ENCODE measurements around the gene AUTS2.

DNA sequence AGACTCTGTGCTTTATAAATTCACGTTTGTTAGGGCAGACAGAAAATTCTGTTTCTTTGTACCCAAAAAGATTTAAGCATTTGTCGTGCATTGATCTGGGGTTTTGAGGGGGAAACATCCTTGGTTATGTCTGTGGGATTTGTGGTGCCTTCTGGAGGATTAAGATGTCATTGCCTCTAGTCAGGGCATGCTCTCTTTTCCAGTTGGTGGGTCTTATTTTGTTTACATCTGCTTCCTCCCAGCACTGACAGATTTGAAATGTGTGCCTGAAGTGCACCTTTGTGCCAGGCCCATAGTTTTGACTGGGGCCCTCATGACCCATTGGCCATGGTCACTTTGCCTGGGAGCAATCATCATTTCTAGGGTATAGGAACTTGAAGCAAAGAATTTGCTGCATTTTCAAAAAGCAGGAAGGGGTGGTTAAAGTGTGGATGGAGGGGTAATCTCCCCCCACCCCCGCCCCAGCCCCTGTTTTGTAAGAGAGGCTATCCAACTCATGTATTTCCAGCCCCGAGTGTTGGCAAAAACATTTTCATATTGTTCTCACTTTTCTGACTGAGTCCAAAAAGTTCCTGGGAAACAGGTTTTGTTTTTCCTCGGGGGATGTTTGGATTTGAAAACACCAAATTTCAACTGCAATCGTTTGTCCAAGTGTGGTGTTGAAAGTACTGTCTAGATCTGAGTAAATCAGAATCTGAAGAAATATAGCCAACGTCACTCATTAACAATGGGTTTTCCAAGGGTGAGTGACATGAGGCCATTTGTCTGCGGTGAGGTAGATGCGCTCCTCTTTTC is 1145.5 kb downstream of the AUTS2 start:
- no peak for TF ChIP-seq POLR2A (IDR thresholded peaks at IDR 0.05)
- TF ChIP-seq, protein P1, sequence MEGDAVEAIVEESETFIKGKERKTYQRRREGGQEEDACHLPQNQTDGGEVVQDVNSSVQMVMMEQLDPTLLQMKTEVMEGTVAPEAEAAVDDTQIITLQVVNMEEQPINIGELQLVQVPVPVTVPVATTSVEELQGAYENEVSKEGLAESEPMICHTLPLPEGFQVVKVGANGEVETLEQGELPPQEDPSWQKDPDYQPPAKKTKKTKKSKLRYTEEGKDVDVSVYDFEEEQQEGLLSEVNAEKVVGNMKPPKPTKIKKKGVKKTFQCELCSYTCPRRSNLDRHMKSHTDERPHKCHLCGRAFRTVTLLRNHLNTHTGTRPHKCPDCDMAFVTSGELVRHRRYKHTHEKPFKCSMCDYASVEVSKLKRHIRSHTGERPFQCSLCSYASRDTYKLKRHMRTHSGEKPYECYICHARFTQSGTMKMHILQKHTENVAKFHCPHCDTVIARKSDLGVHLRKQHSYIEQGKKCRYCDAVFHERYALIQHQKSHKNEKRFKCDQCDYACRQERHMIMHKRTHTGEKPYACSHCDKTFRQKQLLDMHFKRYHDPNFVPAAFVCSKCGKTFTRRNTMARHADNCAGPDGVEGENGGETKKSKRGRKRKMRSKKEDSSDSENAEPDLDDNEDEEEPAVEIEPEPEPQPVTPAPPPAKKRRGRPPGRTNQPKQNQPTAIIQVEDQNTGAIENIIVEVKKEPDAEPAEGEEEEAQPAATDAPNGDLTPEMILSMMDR (IDR thresholded peaks at IDR 0.05): no peak
